Ishikawa (cell line): Measurements from ENCODE around the gene FOXP1.

ENCODE experiments used
- CEBPB ChIP-seq: IDR thresholded peaks from 2 replicates; pipeline ENCODE4 v1.6.1; 2012
- CREB1 ChIP-seq: IDR thresholded peaks from 2 replicates; pipeline ENCODE4 v1.6.1; 2012; ENCODE audit warnings: low read depth
- EGR1 ChIP-seq: IDR thresholded peaks from 2 replicates; pipeline ENCODE4 v1.6.1; 2012
- EP300 ChIP-seq: IDR thresholded peaks from 2 replicates; pipeline ENCODE4 v1.6.1; 2012; ENCODE audit warnings: borderline replicate concordance
- FOXM1 ChIP-seq: IDR thresholded peaks from 2 replicates; pipeline ENCODE4 v1.6.1; 2012; ENCODE audit warnings: low read depth, borderline replicate concordance
- NFIC ChIP-seq: IDR thresholded peaks from 2 replicates; pipeline ENCODE4 v1.6.1; 2012
- RAD21 ChIP-seq: IDR thresholded peaks from 2 replicates; pipeline ENCODE4 v1.6.1; 2012; ENCODE audit warnings: low read depth
- REST ChIP-seq: IDR thresholded peaks from 2 replicates; pipeline ENCODE4 v1.6.1; 2012; ENCODE audit warnings: low read depth, mild to moderate bottlenecking
- TAF1 ChIP-seq: IDR thresholded peaks from 2 replicates; pipeline ENCODE4 v1.6.1; 2012; ENCODE audit warnings: low read depth, mild to moderate bottlenecking
- TCF12 ChIP-seq: IDR thresholded peaks from 2 replicates; pipeline ENCODE4 v1.6.1; 2012; ENCODE audit warnings: low read depth
- TEAD4 ChIP-seq: IDR thresholded peaks from 2 replicates; pipeline ENCODE4 v1.6.1; 2012
- USF1 ChIP-seq: IDR thresholded peaks from 2 replicates; pipeline ENCODE4 v1.6.1; 2012
- YY1 ChIP-seq: IDR thresholded peaks from 2 replicates; pipeline ENCODE4 v1.6.1; 2012; ENCODE audit warnings: low read depth
- ZBTB7A ChIP-seq: IDR thresholded peaks from 2 replicates; pipeline ENCODE4 v1.6.1; 2012; ENCODE audit warnings: low read depth
- TF ChIP-seq, protein P1 (sequence below): IDR thresholded peaks from 2 replicates; pipeline ENCODE4 v1.6.1; 2012

Gene FOXP1

GRCh38 chr3:71060536-71060935, 523.0 kb downstream of the FOXP1 start:
- no peak for TF ChIP-seq NFIC
- no peak for TF ChIP-seq TEAD4
- TF ChIP-seq REST, result no peak
- no peak for TF ChIP-seq ZBTB7A
- TF ChIP-seq TAF1, result no peak
- no peak for TF ChIP-seq TCF12
- TF ChIP-seq EP300, result no peak
- TF ChIP-seq USF1, result no peak
- no peak for TF ChIP-seq FOXM1
- TF ChIP-seq, protein P1, sequence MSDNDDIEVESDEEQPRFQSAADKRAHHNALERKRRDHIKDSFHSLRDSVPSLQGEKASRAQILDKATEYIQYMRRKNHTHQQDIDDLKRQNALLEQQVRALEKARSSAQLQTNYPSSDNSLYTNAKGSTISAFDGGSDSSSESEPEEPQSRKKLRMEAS, result no peak

DNA sequence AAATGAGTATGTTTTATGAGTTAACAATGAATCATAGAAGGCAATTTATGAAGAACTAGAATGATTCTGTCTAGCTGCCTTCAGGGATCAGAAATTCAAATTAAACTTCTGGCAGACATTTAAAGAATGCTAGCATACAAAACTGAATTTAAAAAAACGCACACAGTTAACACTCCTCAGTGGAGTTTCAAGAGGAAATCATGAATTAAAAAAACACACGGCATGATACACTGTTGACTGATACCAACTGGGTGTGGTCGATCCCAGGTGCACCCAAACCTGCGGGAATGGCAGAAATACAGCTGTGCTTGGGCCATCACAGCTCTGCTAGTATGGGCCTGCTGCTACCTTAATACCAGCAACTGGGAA, 526.0 kb downstream of the FOXP1 start:
- TF ChIP-seq YY1, result no peak
- TF ChIP-seq CEBPB, result no peak
- TF ChIP-seq TAF1, result no peak
- TF ChIP-seq FOXM1, result no peak
- TF ChIP-seq REST, result no peak
- TF ChIP-seq TEAD4, result no peak
- TF ChIP-seq ZBTB7A, result no peak
- TF ChIP-seq NFIC, result no peak

GRCh38 chr3:71056327-71056726, 527.2 kb downstream of the FOXP1 start:
- no peak for TF ChIP-seq FOXM1
- TF ChIP-seq TAF1, result no peak
- TF ChIP-seq, protein P1, result no peak
- TF ChIP-seq ZBTB7A, result no peak
- no peak for TF ChIP-seq USF1
- TF ChIP-seq EGR1, result no peak
- TF ChIP-seq TCF12, result no peak
- TF ChIP-seq YY1, result no peak
- no peak for TF ChIP-seq REST
- TF ChIP-seq EP300, result no peak
- TF ChIP-seq NFIC, result no peak
- TF ChIP-seq CEBPB, result no peak
- TF ChIP-seq TEAD4, result no peak
- TF ChIP-seq CREB1, result no peak
- no peak for TF ChIP-seq RAD21

DNA sequence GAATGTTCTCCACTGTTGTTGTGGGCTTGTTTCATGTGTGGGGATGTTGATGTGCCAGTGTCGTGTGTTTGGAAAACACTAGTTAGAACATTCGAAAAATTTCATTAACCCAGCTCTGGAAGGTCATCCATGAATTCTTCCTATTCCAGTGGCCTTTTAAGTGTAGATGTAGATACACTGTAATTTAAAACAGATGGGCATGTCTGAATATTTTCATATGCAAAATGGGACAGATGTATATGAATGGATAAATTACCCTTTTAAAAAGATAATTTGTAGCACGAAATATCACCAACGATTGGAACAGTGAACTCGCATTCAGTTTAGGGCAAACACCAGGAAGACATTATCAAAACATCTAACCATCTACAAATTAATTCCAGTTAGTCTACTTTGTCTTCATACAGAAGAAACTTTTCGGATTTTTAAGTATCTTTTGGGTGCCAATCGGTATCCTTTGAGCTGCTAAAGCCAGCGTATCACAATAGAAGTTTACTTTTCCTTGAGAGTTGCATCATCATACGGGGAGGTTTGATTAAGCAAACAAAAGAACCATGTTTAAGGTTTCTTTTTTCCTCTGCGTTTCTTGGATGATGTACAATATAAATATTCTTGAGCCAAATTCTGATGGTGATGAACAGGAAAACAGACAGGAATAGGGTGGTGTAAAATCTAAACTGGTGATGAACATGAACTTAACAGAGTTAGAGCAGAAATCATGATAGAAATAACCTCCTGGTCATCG, 528.1 kb downstream of the FOXP1 start:
- TF ChIP-seq TCF12 (no peak), USF1 (no peak), CREB1 (no peak), RAD21 (no peak), CEBPB (no peak)

- TF ChIP-seq ZBTB7A (no peak), EGR1 (no peak), REST (no peak), YY1 (no peak), TEAD4 (no peak), RAD21 (no peak), CEBPB (no peak), USF1 (no peak), TCF12 (no peak), FOXM1 (no peak), EP300 (no peak), NFIC (no peak), CREB1 (no peak), TAF1 (no peak)
- TF ChIP-seq, protein P1, result no peak
These were observed 529.2 kb downstream of the FOXP1 start for GRCh38 chr3:71054312-71054711.
